ENCODE results near the gene ZFP64.

DNA sequence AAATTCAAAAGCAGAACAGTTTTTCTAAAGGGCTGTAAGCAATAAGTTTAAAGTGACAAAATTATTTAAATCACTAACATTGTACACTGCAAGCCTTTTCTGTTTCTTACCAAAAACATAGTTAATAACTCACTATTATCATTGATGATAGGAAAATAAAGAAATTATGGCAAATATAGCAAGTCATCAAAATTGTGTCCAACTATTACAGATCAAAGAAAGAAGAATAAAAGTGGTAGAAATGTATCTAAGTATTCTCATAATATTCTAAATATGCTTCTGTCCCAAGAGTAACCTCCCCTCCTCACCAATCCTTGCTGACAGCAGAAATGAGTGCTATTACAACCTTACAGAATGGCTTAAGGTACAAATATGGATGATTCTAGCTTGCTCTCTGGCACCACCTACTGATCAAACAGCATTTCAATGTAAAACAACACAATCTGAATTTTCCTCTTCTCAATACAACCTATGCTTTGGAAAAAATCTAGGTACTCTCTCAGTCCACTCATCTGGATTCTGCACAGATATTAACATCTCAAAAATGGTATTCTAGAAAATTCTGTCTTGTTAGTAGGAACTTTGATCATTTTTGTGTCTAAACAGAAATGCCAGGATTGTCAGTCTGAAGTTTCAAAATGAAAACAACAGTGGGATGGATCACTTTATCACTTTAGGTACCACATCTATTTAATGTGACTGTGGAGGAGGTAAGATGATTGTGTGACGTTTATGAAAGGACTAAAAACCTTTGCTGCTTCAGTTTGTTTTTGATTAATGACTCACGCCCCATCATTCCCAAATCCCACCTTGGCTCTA, 40.9 kb downstream of the ZFP64 start:
- TF ChIP-seq RAD21 (IDR thresholded peaks at IDR 0.05; ENCODE audit: low read depth) = peak; percentile 52
- TF ChIP-seq TCF12 (IDR thresholded peaks at IDR 0.05; ENCODE audit: low read depth) = no peak
- no peak for TF ChIP-seq FOXM1 (IDR thresholded peaks at IDR 0.05; ENCODE audit: borderline replicate concordance, low read depth)

Measured in Ishikawa (cell line).